Activated T-cell treated with anti-CD3 and anti-CD28 coated beads, Interleukin-2, amount 50 U/mL, for 24 hours (primary cell): ENCODE results near the gene CPN2.

Experiments
- DNase-seq: peaks from one replicate; pipeline ENCODE4 v3.0.0-alpha.2; 2020
- H3K27ac Mint-ChIP-seq: 2 replicates; pipeline ENCODE4 v1.8.0; 2020; ENCODE audit warnings: mild to moderate bottlenecking, mixed read lengths
- H3K27me3 Mint-ChIP-seq: 2 replicates; pipeline ENCODE4 v1.8.0; 2020; ENCODE audit warnings: mixed read lengths
- H3K36me3 Mint-ChIP-seq: 2 replicates; pipeline ENCODE4 v1.8.0; 2020; ENCODE audit warnings: low read depth, mixed read lengths
- H3K4me1 Mint-ChIP-seq: 2 replicates; pipeline ENCODE4 v1.8.0; 2020; ENCODE audit warnings: low read depth, mixed read lengths
- H3K4me3 Mint-ChIP-seq: 2 replicates; pipeline ENCODE4 v1.8.0; 2020; ENCODE audit warnings: mild to moderate bottlenecking, moderate library complexity, mixed read lengths
- H3K9me3 Mint-ChIP-seq: 2 replicates; pipeline ENCODE4 v1.8.0; 2020; ENCODE audit warnings: mixed read lengths

Gene CPN2

GRCh38 chr3:194351080-194351672 lies at the start of gene CPN2:
TSS of gene CPN2 (minus strand) at chr3:194351328. CDS start at chr3:194342702, 8,626 bp downstream.
- DNase-seq, result no peak
- no peak within 1 kb of the TSS for H3K4me3 Mint-ChIP-seq
- H3K4me1 Mint-ChIP-seq, result no peaks in the 10 kb centered on the region
- no peaks in the 10 kb centered on the region for H3K36me3 Mint-ChIP-seq
- no peak within 1 kb of the TSS for H3K27ac Mint-ChIP-seq
- H3K9me3 Mint-ChIP-seq, result no peaks in the 10 kb centered on the region
- H3K27me3 Mint-ChIP-seq, result no peaks in the 10 kb centered on the region

GRCh38 chr3:194399874-194400411 lies 48.8 kb upstream of the CPN2 start:
- Mint-ChIP-seq H3K4me3 (no peak overlapping the region), H3K4me1 (peaks cover 58% of the 10 kb centered on the region), H3K9me3 (no peaks in the 10 kb centered on the region), H3K27me3 (peaks cover 28% of the 10 kb centered on the region), H3K36me3 (peaks cover 19% of the 10 kb centered on the region), H3K27ac (no peak overlapping the region)
- no peak for DNase-seq

GRCh38 chr3:194399166-194399565 lies 48.0 kb upstream of the CPN2 start, which contains the start of gene GP5:
TSS of gene GP5 (minus strand) at chr3:194399266. CDS start at chr3:194398282, 984 bp downstream.
- H3K36me3 Mint-ChIP-seq, result peaks cover 11% of the 10 kb centered on the region
- H3K27ac Mint-ChIP-seq, result no peak within 1 kb of the TSS
- H3K9me3 Mint-ChIP-seq, result no peaks in the 10 kb centered on the region
- peaks cover 28% of the 10 kb centered on the region for H3K27me3 Mint-ChIP-seq
- peak within 1 kb of the TSS; percentile 76 for H3K4me3 Mint-ChIP-seq
- DNase-seq, result no peak
- H3K4me1 Mint-ChIP-seq, result peaks cover 57% of the 10 kb centered on the region

GRCh38 chr3:194397757-194398312 lies 46.7 kb upstream of the CPN2 start:
- peak; percentile 55 for DNase-seq
- H3K36me3 Mint-ChIP-seq, result peaks cover under 1% of the 10 kb centered on the region
- H3K9me3 Mint-ChIP-seq, result no peaks in the 10 kb centered on the region
- peaks cover 57% of the 10 kb centered on the region for H3K4me1 Mint-ChIP-seq
- peak overlapping the region; percentile 76 for H3K4me3 Mint-ChIP-seq
- H3K27me3 Mint-ChIP-seq, result peaks cover 28% of the 10 kb centered on the region
- H3K27ac Mint-ChIP-seq, result peak overlapping the region; percentile 55

GRCh38 chr3:194396859-194397756 lies 46.0 kb upstream of the CPN2 start:
- H3K4me3 Mint-ChIP-seq, result peak overlapping the region; percentile 76
- peak; percentile 59 for DNase-seq
- peaks cover 28% of the 10 kb centered on the region for H3K27me3 Mint-ChIP-seq
- H3K4me1 Mint-ChIP-seq, result peaks cover 57% of the 10 kb centered on the region
- peak overlapping the region; percentile 55 for H3K27ac Mint-ChIP-seq
- H3K9me3 Mint-ChIP-seq, result no peaks in the 10 kb centered on the region
- H3K36me3 Mint-ChIP-seq, result no peaks in the 10 kb centered on the region

- Mint-ChIP-seq H3K27ac (peak overlapping the region; percentile 56), H3K27me3 (peaks cover 28% of the 10 kb centered on the region), H3K36me3 (no peaks in the 10 kb centered on the region), H3K9me3 (no peaks in the 10 kb centered on the region), H3K4me3 (peak overlapping the region; percentile 40), H3K4me1 (peaks cover 57% of the 10 kb centered on the region)
- no peak for DNase-seq
Measured at GRCh38 chr3:194396539-194396858, 45.4 kb upstream of the CPN2 start.

GRCh38 chr3:194395778-194396538 lies 44.8 kb upstream of the CPN2 start:
- H3K36me3 Mint-ChIP-seq, result no peaks in the 10 kb centered on the region
- H3K4me1 Mint-ChIP-seq, result peaks cover 57% of the 10 kb centered on the region
- H3K27ac Mint-ChIP-seq, result peak overlapping the region; percentile 56
- peaks cover 28% of the 10 kb centered on the region for H3K27me3 Mint-ChIP-seq
- H3K9me3 Mint-ChIP-seq, result peaks cover 1% of the 10 kb centered on the region
- peak; percentile 64 for DNase-seq
- peak overlapping the region; percentile 40 for H3K4me3 Mint-ChIP-seq

- peaks cover 28% of the 10 kb centered on the region for H3K27me3 Mint-ChIP-seq
- H3K4me1 Mint-ChIP-seq, result peaks cover 57% of the 10 kb centered on the region
- H3K27ac Mint-ChIP-seq, result no peak overlapping the region
- peaks cover 7% of the 10 kb centered on the region for H3K9me3 Mint-ChIP-seq
- DNase-seq, result no peak
- H3K4me3 Mint-ChIP-seq, result no peak overlapping the region
- H3K36me3 Mint-ChIP-seq, result no peaks in the 10 kb centered on the region
Measured at GRCh38 chr3:194395212-194395611, 44.1 kb upstream of the CPN2 start.

- peaks cover 10% of the 10 kb centered on the region for H3K9me3 Mint-ChIP-seq
- H3K4me3 Mint-ChIP-seq, result no peak overlapping the region
- H3K27ac Mint-ChIP-seq, result no peak overlapping the region
- H3K4me1 Mint-ChIP-seq, result peaks cover 30% of the 10 kb centered on the region
- no peaks in the 10 kb centered on the region for H3K36me3 Mint-ChIP-seq
- peaks cover 14% of the 10 kb centered on the region for H3K27me3 Mint-ChIP-seq
- no peak for DNase-seq
Measured at GRCh38 chr3:194392576-194392975, 41.4 kb upstream of the CPN2 start.

- no peak for DNase-seq
- H3K4me3 Mint-ChIP-seq, result no peak overlapping the region
- no peaks in the 10 kb centered on the region for H3K36me3 Mint-ChIP-seq
- H3K9me3 Mint-ChIP-seq, result peaks cover 10% of the 10 kb centered on the region
- no peaks in the 10 kb centered on the region for H3K27me3 Mint-ChIP-seq
- peaks cover 15% of the 10 kb centered on the region for H3K4me1 Mint-ChIP-seq
- no peak overlapping the region for H3K27ac Mint-ChIP-seq
Measured at GRCh38 chr3:194390835-194391234, 39.7 kb upstream of the CPN2 start.

GRCh38 chr3:194389269-194389668 lies 38.1 kb upstream of the CPN2 start:
- no peaks in the 10 kb centered on the region for H3K36me3 Mint-ChIP-seq
- H3K4me1 Mint-ChIP-seq, result no peaks in the 10 kb centered on the region
- H3K9me3 Mint-ChIP-seq, result peaks cover 10% of the 10 kb centered on the region
- DNase-seq, result peak; percentile 16
- H3K27ac Mint-ChIP-seq, result no peak overlapping the region
- no peaks in the 10 kb centered on the region for H3K27me3 Mint-ChIP-seq
- H3K4me3 Mint-ChIP-seq, result no peak overlapping the region

- Mint-ChIP-seq H3K27me3 (no peaks in the 10 kb centered on the region), H3K9me3 (peaks cover 10% of the 10 kb centered on the region), H3K4me3 (no peak overlapping the region), H3K27ac (no peak overlapping the region), H3K4me1 (no peaks in the 10 kb centered on the region), H3K36me3 (no peaks in the 10 kb centered on the region)
- peak; percentile 12 for DNase-seq
Measured at GRCh38 chr3:194387926-194388418, 36.8 kb upstream of the CPN2 start.

- Mint-ChIP-seq H3K27me3 (no peaks in the 10 kb centered on the region), H3K9me3 (peaks cover 10% of the 10 kb centered on the region), H3K4me1 (no peaks in the 10 kb centered on the region), H3K4me3 (no peak overlapping the region), H3K27ac (no peak overlapping the region), H3K36me3 (no peaks in the 10 kb centered on the region)
- DNase-seq, result peak; percentile 11
Measured at GRCh38 chr3:194387276-194387675, 36.1 kb upstream of the CPN2 start.

- H3K4me3 Mint-ChIP-seq, result no peak overlapping the region
- no peaks in the 10 kb centered on the region for H3K4me1 Mint-ChIP-seq
- H3K9me3 Mint-ChIP-seq, result peaks cover 10% of the 10 kb centered on the region
- no peak for DNase-seq
- H3K27ac Mint-ChIP-seq, result no peak overlapping the region
- H3K27me3 Mint-ChIP-seq, result no peaks in the 10 kb centered on the region
- no peaks in the 10 kb centered on the region for H3K36me3 Mint-ChIP-seq
Measured at GRCh38 chr3:194386648-194387047, 35.5 kb upstream of the CPN2 start.
